GM18868 (cell line): Measurements from ENCODE around the gene UCK1.

Experiments used
- ATAC-seq: cut with Tn5 transposase; IDR thresholded peaks from one replicate; pipeline ENCODE4 v1.9.1; 2021; ENCODE audit warnings: mild to moderate bottlenecking, moderate library complexity; ENCODE audit not compliant: unreplicated experiment

UCK1 gene

DNA sequence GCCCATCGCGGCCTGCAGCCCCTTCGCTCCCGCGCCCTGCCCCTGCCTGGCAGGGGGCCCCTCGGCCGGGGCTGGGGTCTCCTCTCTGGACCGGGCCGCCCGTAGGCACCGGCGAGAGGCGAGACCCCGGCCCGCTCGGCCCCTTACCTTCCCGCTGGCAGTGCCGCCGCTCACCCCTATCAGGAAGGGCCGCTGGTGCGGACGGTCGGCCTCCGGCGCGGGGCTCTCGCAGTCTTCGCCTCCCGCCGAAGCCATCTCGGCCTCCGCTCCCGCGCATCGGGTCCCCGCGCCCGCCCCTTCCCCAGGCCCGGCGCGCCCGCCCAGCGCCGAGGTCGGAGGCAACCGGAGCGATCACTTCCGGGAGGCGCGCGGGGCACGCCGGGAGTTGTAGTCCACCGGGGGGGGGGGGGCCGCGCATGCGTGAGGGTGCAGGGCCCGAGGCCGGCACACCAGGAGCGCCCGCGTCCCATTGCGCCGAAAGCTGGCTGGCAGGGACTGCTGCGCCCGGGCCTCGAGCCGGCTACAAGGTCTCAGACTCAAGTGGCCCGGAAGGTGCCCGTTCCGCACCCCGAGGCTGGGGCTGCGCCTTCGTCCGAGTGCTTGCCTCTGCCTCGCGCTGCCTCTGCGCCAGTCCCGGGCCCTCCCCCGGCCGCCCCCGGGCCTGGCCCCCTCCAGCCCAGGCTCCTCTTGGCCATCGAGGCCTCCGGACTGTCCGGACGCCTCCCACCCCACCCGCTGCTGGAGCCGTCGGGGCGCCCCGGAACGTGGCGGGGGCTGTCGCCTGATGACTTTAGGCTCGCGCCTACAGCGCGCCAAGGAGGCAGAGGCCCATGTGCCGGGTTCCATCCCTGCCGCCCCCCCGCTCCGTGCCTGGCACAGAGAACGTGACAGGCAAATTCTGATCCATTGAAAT is at the start of gene UCK1:
Gene UCK1, minus strand, starts transcription at position 344 of the 913 bp plus-strand sequence. Its CDS starts 89 bp downstream, at position 255.
- peak; percentile 75 for ATAC-seq

DNA sequence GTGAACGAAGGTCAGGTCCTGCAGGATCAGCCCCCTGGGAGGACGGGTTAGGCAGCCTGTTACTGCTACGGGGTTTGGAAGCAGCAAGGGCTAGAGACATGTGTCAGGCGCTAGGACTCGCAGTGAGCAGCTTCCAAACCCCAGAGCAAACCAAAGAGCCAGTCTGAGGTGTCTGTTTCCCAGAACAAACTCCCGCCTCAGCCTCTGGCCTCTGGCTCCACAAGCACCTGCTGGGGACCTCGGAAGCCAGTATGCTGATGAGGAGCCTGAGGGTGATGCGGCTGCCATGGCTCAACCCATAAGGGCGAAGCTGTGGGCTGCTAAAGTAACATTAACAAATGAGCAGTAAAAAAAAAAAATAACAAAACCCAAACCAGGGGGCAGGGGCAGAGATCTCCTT is 49.3 kb upstream of the UCK1 start:
- no peak for ATAC-seq

DNA sequence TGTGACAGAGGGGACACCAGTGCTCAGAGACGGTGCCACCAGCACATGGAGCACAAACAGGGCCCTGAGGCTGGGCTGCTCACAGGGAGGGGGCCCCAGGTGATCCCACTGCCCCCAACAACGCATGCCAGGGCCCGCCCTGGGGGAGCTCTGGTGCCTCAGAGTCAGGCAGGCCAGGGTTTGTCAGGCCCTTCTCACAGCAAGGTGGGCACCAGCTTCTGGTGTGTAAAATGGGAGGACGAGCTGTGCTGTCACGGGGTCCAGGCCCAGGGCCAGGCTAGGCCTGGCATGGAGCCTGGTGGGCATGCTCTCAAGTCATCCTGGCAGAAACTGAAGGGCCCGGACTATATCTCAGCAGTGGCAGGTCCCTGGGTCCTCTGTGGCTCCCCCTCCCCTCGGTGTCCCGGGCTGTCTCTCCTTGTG is 48.7 kb upstream of the UCK1 start:
- ATAC-seq = no peak

DNA sequence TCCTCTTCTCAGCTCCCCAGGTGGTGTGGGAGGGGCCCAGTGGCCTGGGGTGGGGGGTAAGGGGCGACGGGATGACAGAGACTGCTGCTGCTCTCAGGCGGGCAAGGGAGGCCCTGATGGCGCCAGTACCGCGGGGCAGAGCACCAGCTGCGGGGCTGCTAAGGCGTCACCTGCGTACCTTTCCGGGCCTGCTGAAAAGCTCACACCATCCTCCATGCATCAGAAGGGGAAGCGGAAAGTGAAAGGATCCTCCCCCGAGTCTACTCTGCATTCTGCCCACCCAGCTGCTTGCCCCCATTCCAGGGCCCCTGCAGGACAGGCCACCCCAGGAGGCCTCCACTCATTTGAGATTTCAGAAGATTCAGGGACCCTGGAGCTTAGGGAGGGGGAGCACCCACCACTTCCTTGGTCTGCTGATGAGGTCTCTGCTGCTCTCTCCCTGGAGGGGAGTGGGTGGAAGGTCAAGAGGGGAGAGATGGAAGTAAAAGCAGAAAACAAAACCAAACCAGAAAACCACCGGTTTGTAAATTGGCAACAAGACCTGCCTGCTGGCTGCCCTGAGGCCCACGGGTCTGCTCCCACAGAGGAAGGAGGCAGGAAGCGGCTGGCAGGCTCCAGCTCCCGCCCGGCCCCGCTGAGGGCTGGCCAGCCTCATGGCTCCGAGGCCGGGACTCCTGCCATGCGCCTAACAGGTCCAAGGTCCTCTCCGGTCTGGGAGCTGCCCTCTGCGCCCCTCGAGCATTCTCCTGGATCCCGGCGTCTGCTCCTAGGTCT is 47.9 kb upstream of the UCK1 start:
- peak; percentile 58 for ATAC-seq

DNA sequence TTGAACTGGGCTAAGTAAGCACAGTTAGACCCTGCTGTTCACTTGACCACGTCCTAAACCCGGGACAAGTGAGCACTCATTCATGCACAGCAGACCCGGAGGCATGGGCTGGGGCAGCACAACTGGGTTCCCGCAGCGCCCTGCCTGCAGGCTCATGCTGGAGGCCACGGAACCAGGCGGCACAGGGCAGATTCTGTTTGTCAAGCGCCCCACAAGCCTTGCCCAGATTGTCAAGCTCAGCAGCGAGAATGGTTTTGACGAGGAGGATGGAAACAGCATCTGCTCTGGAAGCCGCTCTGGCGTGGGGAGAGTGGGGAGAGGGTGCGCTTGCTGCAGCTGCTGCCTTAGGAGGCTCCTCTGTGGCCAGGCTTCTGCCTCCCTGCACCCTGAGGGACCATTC is 47.0 kb upstream of the UCK1 start:
- no peak for ATAC-seq

DNA sequence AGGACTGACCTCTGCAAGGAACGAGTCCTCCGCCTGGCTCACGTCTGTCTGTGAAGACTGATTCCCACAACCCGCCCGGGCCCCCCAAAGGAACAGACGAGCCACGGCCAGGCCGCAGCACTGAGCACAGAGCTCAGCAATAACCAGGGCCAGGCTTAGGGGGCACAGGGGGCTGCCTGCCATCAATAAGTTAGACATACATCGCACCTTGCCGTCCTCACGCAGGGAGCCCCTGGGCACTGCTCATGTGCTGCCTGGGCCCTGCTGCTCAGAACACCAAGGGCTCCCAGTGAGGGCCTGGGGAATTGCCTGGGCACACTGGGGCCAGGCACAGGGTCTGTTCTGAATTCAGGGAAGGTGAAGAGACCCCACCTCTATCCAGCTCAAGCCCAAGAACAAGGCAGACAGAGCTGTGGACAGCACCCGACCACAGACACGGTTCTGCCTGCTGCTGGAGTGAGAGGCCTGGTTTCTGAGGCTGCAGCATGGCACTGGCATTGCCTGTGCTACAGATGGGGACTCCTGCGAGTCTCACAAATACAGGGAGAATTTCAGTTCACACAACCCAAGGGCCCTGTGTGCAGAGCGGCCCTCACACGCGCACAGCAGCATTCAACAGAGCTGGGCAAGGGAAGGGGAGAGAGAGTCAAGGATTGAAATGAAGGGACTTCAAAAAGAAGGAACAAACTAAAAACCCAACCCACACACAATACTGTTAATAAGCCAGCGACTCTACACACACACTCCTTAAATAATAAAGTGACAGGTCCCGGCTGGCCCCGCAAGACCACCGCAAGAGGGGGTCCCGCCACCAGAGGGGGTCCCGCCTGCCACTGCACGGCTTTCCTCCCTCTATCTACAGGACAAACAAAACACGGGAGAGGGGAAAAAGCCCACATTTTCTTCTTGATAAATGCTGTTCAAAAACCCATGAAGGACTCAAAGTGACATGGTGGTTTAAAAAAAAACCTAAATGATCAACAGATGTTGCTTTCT is 46.2 kb upstream of the UCK1 start:
- ATAC-seq = no peak

DNA sequence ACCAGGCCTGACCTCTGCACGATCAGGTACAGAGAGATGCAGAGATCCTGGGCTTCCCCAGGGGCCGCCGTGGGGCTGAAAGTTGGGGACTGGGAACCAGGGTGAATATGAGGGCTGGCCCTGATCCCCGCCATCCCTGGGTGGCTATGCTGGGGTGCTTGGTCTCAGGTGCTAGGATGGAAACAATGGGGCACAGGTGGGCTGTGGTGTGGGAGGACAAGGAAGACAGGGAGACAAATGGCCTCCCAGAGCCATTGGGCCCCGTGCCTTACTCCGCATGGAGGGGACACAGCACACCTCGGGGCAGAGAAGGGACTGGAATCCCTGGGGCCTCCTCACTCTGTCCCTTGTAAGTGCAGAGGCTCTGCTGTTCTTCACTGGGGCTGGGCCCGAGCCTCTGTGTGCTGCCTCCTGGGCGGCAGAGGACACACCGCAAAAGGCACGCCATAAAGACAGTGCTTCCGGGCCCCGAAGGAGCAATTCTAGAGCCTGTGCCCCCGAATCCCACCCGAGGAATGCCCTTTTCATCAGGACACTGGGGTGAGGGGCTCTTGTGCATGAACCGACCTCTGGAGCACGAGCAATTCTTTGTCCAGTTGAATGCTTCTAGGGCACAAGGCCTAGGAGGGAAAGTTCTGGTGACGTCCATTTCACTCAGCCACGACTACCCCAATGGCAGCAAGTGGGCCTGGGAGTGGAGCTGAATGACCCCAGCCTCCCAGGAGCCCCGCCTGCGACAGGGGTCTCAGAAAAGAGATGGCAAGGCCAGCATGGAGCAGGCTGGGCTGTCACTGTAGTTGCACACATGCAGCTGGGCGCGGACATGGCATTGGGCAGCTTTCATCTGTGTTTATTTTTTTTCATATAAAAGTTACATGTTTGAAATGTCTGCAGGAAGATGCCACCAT is 45.1 kb upstream of the UCK1 start:
- no peak for ATAC-seq

DNA sequence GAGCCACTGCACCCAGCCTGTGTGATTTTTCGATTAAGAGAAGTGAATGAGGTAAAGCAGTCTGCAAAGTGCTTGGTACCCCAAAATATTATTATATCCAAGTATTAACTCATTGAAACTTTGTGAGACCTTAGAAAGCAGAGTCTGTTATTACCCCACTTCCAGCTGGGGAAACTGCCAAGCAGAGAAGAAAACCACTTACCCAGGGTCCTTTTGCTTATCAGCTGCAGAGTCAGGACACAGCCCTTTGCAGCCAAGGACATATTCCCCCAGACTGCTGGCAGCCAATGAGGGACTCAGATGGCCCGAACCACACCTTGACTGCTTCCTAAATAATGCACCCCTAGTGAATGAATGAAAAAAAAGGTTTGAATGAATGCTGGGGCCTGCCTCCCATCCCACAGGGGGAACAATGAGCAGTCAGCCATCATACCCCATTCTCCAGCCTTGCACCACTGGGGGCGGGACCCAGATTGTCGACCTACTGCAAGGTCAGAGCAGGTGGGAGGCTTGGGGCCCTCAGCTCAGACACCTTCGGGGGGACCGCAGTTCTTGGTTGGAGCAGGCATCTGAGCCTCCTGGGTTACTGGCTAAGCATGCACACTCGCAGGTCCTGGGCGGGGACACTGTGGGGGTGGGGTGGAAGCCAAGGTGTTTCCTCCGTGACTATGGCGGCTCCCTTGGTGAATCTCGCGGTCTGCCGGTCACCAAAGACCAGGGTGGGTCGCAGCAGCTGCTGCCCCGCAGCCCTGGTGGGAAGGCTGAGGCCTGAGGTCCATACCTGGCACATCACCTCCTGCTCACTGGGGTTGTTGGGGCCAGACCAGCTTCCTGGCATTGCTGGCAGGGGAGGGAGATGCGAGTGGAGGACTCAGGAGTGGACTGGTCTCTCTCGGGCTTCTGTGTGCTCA is 43.9 kb upstream of the UCK1 start:
- no peak for ATAC-seq

DNA sequence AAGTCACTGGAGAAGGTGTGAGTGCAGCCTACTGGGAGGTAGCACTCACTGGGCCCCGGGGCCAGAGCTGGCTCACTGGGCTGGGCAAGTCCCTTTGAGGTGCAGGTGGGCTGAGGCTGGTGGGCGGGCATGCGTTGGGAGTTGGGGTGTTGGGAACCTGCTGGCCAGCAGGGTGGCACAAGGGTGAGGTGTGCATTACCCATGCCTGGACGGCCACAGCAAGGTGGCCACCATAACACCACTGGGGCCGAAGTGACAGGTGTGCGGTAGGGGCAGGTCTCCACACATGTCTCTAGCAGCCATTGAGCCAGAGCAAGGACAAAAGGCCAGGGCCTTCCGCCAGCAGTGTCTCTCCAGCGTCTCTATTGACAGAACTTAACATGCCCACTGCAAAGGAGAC is 36.8 kb upstream of the UCK1 start:
- no peak for ATAC-seq

DNA sequence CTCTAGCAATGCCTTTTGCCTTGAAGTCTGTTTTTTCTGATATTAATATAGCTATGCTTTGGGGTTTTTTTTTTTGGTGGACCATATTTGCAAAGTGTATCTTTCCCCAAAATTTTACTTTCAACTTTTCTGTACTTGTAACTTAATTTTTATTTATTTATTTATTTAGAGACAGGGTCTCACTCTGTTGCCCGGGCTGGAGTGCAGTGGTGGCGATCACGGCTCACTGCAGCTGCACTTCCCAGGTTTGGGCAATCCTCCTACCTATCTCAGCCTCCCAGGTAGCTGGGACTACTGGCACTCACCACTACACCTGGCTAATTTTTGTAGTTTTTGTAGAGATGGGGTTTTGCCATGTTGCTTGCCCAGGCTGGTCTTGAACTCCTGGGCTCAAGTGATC is 35.1 kb upstream of the UCK1 start:
- ATAC-seq = no peak

DNA sequence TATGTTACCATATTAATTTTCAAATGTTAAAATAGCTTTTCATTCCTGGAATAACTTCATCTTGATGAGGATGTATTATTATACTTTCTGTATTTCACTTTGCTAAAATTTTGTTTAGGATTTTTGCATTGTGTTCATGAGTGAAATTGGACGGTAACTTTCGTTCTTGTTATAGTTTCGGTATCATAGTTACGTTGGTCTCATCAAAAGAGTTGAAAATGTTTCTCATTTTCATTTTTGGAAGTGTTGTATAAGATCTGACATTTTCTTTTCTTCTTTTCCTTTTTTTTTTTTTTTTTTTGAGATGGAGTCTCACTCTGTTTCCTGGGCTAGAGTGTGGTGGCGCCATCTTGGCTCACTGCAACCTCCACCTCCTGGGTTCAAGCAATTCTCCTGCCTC is 34.3 kb upstream of the UCK1 start:
- no peak for ATAC-seq

DNA sequence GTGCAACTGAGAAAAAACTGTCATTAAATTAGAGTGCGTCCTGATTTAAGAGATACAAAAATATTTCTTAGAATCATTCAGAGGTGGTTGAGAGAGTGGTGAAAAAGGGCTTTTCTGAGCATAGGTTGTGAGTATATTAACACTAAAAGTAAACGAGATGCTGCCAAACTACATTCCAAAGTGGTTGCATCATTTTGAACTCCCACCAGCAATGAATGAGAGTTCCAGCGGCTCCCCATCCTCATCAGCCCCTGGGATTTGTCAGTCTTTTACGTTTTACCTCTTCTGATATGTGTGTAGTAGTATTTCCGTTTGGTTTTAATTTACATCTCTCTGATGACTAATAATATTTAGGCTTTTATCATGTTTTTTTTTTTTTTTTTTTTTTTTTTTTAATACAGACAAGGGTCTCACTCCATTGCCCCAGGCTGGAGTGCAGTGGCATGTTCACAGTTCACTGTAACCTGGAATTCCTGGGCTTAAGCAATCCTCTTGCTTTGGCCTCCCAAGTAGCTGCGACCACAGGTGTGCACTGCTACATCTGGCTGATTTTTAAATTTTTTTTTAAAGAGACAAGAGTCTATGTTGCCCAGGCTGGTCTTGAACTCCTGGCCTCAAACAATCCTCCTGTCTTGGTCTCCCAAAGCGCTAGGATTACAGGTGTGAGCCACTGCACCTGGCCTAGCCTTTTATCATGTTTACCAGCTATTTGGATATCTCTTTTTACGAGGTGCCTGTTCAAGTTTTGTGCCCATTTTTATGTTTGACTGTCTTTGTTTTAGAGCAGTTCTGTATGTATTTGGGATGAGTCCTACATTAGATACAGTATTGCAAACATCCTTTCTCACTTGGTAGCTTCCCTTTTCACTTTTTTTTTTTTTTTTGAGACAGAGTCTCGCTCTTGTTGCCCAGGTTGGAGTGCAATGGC is 31.2 kb upstream of the UCK1 start:
- ATAC-seq = no peak

DNA sequence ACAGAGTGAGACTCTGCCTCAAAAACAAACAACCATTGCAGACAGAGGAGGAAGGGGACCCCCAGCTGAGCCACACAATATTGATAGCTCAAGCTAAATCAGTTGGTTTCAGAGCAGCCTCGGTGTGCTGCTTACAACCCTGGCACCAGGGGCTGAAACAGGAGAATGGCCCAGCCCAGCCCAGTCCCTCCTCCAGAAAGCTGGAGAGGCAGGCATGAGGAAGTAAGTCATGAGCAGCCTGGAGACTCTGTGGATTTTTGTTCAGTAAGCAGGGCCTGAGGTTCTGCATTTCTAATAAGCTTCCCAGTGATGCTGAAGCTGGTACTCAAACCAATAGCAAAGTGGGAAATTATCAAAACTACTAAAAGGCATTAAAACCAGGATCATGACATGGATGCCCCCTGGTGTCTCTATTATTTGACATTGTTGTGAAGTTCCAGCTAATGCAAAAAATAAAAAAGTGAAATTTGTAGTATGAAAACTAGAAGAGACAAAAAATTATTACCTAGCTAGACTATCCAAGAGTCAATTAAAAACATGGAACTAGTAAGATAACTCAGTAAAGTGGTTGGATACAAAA is 28.4 kb upstream of the UCK1 start:
- no peak for ATAC-seq

DNA sequence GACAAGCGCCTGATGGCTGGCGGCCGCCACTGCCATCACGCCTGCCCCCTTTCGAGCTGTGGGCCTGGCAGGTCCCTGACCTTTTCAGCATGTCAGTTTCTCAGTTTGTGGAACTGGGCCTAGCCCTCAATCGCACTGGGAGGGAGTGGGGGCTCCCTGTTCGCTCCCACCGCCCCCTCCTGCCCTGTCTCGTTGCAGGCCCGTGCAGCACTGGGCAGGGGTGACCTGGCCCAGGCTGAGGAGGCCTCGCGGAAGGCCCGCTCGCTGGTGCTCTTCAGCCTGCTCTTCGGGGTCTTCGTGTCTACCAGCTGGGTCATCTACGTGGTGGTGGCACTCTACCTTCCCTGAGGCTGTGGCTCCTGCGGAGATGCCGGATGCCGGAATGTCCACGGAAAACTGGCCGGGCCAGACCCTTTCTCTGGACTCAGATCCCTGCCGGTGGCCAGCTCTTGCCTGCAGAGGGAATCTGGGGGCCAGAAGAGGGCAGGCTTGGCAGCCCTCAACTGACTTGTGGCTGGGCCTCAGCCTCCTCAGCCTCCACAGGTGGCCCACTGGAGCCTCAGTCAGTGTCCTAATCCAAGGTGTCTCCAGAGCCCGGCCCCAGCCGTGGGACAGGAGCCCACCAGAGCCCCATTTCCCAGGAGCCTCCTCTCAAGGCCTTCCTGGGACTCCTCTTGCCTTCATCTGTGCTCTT is 26.9 kb upstream of the UCK1 start:
- ATAC-seq = no peak

DNA sequence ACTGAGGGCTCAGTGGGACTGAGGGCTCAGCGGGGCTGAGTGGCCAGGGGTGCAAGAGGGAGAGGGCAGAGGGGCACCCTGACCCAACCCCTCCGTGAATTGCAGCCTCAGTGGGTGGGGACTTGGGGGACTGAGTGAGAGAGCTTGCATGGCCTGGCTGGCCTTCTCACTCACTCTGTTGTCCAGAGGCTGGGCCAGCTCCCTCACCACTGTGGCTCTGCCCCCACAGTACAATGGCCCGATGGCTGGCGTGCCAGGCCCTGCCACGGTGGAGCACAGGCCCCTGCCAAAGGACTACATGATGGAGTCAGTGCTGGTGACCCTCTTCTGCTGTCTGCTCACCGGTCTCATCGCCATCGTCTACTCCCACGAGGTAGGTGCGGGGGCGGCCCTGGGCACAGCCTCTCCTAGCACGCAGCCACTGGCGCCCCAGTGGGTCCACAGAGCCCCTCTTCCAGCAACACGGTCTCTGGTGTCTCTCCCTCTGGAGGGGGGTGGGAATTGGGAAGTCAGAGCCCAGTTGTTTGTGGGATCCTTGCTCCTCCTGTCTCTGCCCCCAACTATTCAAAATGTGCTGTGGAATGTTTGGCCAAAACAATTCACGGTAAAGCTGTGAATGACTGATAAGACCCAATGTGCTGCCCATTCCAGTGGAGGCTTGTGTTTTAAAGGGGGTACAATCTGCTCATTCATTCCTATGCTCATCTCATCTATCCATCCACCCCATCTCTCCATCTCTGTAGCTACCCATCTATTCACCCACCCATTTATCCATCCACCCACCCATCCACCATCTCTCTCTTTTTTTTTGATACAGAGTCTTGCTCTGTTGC is 25.0 kb upstream of the UCK1 start:
- ATAC-seq = no peak

DNA sequence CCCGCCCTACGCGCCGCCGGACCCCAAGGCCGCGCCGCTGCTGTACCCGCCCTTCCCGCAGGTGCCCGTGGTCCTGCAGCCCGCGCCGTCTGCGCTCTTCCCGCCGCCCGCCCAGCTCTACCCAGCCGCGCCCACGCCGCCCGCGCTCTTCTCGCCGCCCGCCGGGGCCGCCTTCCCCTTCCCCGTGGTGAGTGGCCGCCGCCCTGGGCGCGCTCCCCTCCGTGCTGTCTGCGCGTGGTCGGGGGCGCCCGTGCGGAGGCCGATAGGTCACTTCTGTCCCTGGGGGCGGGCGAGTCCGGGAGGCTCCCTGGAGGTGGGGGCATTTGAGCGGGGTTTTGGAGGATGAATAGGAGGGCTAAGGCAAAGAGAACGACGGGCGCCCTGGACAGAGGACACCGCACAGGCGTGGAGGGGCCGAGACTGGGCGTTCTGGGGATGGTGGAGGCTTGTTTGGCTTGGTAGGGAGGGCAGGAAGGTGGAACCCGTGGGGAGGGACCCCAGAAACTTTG is 23.8 kb upstream of the UCK1 start:
- no peak for ATAC-seq
